ENCODE data around the gene HMGB4.
A peak's percentile ranks its signal among the peaks of the same experiment; 100 is the strongest.

The HMGB4 gene, protein sequence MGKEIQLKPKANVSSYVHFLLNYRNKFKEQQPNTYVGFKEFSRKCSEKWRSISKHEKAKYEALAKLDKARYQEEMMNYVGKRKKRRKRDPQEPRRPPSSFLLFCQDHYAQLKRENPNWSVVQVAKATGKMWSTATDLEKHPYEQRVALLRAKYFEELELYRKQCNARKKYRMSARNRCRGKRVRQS

GRCh38 chr1:33863779-33864178 is at the start of gene HMGB4:
Gene HMGB4 (plus strand): TSS chr1:33864079. CDS start chr1:33864192, 113 bp downstream.
- H3K27ac ChIP-seq: no peak within 1 kb of the TSS
- no peak for DNase-seq (ENCODE audit: low read depth, low spot score)

GRCh38 chr1:33814166-33814565 is 49.7 kb upstream of the HMGB4 start:
- no peak for DNase-seq (ENCODE audit: low read depth, low spot score)
- no peak overlapping the region for H3K27ac ChIP-seq

DNA sequence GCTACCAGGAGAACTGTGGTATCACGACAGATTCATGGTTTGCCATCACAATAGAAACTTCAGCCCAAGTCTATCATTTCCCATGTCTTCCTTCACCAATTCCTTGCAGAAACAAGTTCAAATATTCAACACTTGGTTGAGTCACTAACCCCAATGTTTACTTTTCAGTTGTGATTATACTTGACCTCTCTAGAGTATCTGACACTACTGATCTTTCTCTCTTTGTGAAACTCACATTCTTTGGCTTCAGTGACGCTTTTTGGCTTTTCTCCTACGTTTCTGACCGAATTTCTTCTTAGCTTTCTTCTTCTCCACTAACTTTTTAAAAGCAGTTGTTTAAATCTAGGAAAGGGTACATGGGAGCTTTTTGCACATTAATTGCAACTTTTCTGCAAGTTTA is 48.8 kb upstream of the HMGB4 start:
- no peak overlapping the region for H3K27ac ChIP-seq
- peak; percentile 43 for DNase-seq (ENCODE audit: low read depth, low spot score)

- H3K27ac ChIP-seq: no peak overlapping the region
- DNase-seq (ENCODE audit: low read depth, low spot score): no peak
Observed at GRCh38 chr1:33818071-33818470, 45.8 kb upstream of the HMGB4 start.

DNA sequence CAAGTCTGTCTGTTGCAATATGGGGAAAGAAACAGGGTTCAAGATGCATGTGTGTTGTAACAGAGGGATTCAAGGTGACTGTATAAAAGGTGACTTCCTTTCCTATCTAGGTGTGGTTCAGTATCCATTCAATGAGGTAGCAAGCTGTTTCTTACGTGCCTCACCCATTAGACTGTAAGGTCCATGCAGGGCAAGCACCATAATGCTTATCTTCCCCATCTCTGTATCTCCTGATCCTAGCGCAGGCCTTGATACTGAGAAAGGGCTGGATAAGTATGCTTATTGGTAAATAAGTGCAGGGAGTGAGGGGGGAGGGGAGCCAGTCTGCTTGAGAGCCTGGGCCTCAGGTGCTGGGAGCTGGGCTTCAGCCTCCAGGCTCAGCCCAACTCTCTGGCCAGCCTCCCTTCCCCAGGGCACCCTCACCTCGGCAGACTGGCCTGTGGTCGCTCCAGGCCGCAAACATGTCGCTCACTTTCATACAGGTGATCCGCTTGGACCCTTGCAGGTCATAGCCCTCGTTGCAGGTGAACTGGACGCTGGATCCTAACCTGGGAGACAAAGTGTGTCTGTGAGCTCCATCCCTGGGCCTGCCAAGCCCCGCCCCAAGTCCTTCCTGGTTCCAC is 44.5 kb upstream of the HMGB4 start:
- no peak overlapping the region for H3K27ac ChIP-seq

GRCh38 chr1:33819913-33820311 is 44.0 kb upstream of the HMGB4 start:
- no peak overlapping the region for H3K27ac ChIP-seq
- DNase-seq (ENCODE audit: low read depth, low spot score): no peak

More for the DNA sequence above, 44.5 kb upstream of the HMGB4 start:
- no peak for DNase-seq (ENCODE audit: low read depth, low spot score)

- DNase-seq (ENCODE audit: low read depth, low spot score): no peak
- H3K27ac ChIP-seq: no peak overlapping the region
Observed at GRCh38 chr1:33820804-33821203, 43.1 kb upstream of the HMGB4 start.

DNA sequence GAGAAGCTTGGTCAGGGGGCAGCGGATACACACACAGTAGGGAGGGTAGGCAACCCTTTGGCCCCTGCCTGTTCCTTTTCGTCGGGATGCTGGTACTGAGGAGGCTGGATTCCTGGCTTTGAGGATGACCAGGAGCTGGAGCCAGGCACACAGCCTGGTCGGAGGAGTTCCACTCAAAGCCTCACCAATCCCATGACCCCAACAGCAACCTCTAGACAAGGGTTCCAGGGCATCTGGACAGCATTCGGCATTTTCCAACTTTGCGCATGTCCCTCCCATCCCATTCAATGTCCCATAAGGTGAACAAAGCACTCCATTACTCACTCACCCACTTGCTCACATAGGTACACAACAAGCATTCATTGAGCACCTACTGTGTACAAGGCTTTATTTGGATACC is 42.6 kb upstream of the HMGB4 start:
- H3K27ac ChIP-seq: no peak overlapping the region
- DNase-seq (ENCODE audit: low read depth, low spot score): no peak

GRCh38 chr1:33822396-33822795 is 41.5 kb upstream of the HMGB4 start:
- H3K27ac ChIP-seq: no peak overlapping the region

GRCh38 chr1:33823401-33823800 is 40.5 kb upstream of the HMGB4 start:
- DNase-seq (ENCODE audit: low read depth, low spot score): no peak
- H3K27ac ChIP-seq: no peak overlapping the region

More at GRCh38 chr1:33822396-33822795, 41.5 kb upstream of the HMGB4 start:
- no peak for DNase-seq (ENCODE audit: low read depth, low spot score)

DNA sequence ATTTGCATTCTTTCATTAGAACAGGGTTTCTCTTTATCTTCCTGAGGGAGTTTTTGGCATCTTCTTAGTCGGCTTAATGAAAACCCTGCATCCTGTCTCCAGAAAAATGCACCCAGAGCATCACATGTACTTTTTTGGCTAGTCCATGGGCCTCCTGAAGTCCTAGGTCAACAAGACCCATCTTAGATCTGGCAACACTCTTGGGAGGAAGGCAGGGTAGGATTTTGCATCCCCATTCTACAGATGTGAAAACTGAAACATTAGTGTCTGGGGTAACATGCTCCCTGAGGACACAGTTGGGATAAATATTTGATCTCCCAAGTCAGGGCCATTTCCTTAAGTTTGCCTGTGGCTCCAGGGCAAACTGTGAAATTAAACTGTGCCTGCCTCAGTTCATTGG is 40.0 kb upstream of the HMGB4 start:
- no peak for DNase-seq (ENCODE audit: low read depth, low spot score)
- no peak overlapping the region for H3K27ac ChIP-seq

GRCh38 chr1:33824321-33824720 is 39.6 kb upstream of the HMGB4 start:
- DNase-seq (ENCODE audit: low read depth, low spot score): no peak
- no peak overlapping the region for H3K27ac ChIP-seq

DNA sequence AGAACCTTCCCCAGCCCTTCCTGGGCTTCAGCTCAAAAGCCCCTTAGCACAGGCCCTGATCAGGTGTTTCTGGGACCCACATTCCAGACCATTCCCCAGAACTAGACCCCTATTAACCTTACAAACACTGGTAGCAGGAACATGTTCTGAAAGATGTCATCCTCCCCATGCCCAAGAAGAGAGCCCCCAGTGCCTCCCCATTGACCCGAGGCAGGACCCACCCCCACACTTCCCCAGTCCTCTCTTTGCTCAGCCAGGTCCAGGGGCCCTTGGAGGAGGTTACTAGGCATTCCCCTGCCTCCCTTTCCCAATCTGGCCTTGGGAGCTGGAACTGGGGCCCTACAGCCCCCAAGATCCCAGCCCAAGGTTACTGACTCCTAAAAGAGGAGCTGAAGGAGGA is 38.9 kb upstream of the HMGB4 start:
- no peak for DNase-seq (ENCODE audit: low read depth, low spot score)
- H3K27ac ChIP-seq: no peak overlapping the region

DNA sequence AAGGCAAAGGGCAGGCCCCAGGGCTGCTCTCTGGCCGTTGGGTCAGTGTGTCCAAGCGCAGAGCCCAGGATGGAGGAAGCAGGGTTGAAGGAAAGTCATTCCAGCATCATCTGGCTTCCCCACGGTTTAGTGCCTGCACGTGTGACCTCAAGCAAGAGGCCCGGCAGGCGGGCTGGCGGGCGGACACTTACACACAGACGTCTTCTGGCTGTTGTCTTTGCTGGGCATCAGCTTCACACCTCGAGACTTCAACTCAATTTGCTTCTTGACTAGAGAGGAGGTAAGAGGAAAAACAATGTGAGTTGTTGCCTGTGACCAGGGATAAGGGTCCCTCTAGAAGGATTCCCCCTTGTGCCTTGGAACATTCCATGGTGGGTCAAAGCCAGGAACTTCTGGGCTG is 38.4 kb upstream of the HMGB4 start:
- no peak overlapping the region for H3K27ac ChIP-seq
- no peak for DNase-seq (ENCODE audit: low read depth, low spot score)

GRCh38 chr1:33826311-33826710 is 37.6 kb upstream of the HMGB4 start:
- no peak for DNase-seq (ENCODE audit: low read depth, low spot score)
- no peak overlapping the region for H3K27ac ChIP-seq

DNA sequence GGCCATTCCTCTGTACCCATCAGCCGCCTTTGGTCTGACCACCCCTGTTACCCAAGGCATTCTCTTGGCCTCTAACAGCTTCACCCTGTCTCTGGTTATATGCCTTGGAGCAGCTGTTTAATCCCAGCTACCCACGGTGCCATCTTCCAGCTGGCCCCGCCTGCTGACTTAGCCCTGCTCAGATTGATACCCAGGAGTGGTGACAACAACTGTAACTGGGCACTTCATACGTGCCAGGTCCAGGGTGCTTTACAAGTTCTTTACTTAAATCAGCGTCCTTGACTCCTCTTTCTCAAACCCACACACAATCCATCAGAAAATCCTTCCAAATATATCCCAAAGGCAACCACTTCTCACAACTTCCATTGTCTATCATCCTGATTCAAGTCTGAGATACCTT is 37.2 kb upstream of the HMGB4 start:
- H3K27ac ChIP-seq: no peak overlapping the region
- no peak for DNase-seq (ENCODE audit: low read depth, low spot score)

- DNase-seq (ENCODE audit: low read depth, low spot score): no peak
- H3K27ac ChIP-seq: no peak overlapping the region
Observed at GRCh38 chr1:33828059-33828458, 35.8 kb upstream of the HMGB4 start.

- no peak for DNase-seq (ENCODE audit: low read depth, low spot score)
- H3K27ac ChIP-seq: no peak overlapping the region
Observed at GRCh38 chr1:33828654-33829053, 35.2 kb upstream of the HMGB4 start.

DNA sequence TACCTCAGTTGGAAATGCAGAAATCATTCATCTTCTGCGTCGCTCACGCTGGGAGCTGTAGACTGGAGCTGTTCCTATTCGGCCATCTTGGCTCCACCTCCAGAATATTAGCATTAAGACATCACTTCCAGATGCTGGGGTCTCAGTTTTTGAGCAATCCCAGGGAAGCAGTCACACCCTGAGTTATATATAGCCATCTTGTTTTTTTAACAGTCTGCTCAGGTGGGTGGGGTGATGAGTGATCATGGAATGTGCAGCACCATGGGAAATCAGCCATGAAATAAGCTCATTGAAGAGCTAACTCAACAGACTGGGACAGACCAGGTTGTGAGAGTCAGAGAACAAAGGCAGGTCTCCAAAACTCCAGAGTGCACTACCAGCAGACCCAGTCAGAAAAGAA is 27.0 kb upstream of the HMGB4 start:
- no peak for DNase-seq (ENCODE audit: low read depth, low spot score)
- H3K27ac ChIP-seq: no peak overlapping the region

GRCh38 chr1:33837635-33838034 is 26.2 kb upstream of the HMGB4 start:
- no peak for DNase-seq (ENCODE audit: low read depth, low spot score)
- no peak overlapping the region for H3K27ac ChIP-seq

DNA sequence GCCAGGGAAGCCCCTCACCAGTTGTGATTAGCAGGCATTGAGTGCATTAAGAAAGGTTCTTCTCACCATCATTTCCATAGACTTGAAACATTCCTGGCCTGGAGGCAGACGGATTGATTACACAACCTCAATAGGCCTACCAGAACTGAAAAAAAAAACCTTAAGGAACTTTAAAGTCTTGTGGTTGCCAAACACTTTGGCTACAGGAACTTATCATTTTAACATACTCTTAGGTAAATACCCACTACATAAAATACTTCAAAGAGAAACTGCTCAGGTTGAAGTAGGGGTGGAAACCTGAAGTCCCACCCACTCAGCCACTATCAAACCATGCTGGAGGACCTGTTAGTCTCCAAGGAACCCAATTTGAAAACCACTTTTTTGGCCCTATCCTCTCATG is 22.4 kb upstream of the HMGB4 start:
- no peak for DNase-seq (ENCODE audit: low read depth, low spot score)
- H3K27ac ChIP-seq: no peak overlapping the region

GRCh38 chr1:33842348-33842747 is 21.5 kb upstream of the HMGB4 start:
- no peak for DNase-seq (ENCODE audit: low read depth, low spot score)
- H3K27ac ChIP-seq: no peak overlapping the region
